Vagina (tissue), 2 donors: ENCODE data around the gene SGCA.

ENCODE experiments used
- POLR2A ChIP-seq, 2 donors: fragments of 450-650 bp; IDR thresholded peaks; one replicate each; pipeline ENCODE4 v1.6.1; 2017; ENCODE audit warnings: antibody characterized with exemption in 2 of 2, mild to moderate bottlenecking in 2 of 2, moderate library complexity in 2 of 2
- TF ChIP-seq, protein P1 (sequence below), 3 experiments: fragments of 450-650 bp in 2 of 3; fragments of 200-600 bp in 1 of 3; sonication (generic) in 1 of 3; IDR thresholded peaks; one replicate each; pipeline ENCODE4 v1.5.1; 2017 to 2019; ENCODE audit warnings: antibody characterized with exemption in 3 of 3, mild to moderate bottlenecking in 2 of 3, moderate library complexity in 2 of 3

DNA sequence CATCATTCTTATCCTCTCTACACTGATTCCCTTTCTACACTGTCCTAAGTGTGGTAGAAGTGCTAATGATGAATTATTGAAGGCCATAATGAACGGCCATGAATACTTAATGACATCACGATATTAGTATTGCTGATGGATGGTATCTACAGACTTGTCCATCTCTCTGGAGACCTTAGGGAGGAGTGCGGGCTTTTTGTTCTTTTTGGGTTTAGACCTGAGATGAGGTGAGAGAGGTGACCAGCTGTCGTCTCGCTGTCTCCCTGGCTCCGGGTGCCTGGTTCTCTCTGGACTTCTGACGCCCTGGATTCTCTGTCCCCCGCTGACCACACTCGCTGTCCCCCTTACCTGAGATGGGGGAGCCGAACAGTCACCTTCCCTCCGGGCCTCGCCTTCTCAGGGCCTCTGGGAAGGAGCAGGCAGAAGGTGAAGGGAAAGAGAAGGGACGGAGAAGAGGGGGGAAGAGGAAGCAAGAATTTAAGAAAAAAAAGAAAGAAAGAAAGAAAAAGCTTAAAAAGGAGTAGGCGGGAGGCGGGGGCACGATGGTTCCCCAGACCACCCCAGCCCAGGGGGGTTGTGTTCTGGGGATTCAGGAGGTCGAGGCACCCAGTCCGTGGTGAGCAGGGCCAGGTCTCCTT lies 17.1 kb downstream of the SGCA start:
- TF ChIP-seq, protein P1, sequence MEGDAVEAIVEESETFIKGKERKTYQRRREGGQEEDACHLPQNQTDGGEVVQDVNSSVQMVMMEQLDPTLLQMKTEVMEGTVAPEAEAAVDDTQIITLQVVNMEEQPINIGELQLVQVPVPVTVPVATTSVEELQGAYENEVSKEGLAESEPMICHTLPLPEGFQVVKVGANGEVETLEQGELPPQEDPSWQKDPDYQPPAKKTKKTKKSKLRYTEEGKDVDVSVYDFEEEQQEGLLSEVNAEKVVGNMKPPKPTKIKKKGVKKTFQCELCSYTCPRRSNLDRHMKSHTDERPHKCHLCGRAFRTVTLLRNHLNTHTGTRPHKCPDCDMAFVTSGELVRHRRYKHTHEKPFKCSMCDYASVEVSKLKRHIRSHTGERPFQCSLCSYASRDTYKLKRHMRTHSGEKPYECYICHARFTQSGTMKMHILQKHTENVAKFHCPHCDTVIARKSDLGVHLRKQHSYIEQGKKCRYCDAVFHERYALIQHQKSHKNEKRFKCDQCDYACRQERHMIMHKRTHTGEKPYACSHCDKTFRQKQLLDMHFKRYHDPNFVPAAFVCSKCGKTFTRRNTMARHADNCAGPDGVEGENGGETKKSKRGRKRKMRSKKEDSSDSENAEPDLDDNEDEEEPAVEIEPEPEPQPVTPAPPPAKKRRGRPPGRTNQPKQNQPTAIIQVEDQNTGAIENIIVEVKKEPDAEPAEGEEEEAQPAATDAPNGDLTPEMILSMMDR (IDR thresholded peaks at IDR 0.05): no peak
- TF ChIP-seq POLR2A (IDR thresholded peaks at IDR 0.05): no peak
